CD14-positive monocyte (primary cell): ENCODE data around the gene YKT6. TPM values are rescaled to one million over a fixed set of nuclear protein-coding genes. Genes with fewer than 3 reads are reported as not detected.

ENCODE experiments used
- DNase-seq, 3 donors: peaks; one replicate each; pipeline ENCODE4 v3.0.0-alpha.2; 2011 to 2022
- H2AFZ ChIP-seq: 2 replicates; pipeline ENCODE4 v1.6.0; 2012; ENCODE audit warnings: mild to moderate bottlenecking, low read depth, low read length, inconsistent platforms; ENCODE audit not compliant: insufficient read depth, poor library complexity, severe bottlenecking
- H3K27ac ChIP-seq, 2 donors: 1 replicate in 1 of 2; 2 replicates in 1 of 2; pipeline ENCODE4 v1.5.1; 2012 to 2013; ENCODE audit warnings: low read length in 2 of 2, control low read depth in 1 of 2, inconsistent platforms in 1 of 2, low read depth in 1 of 2, mild to moderate bottlenecking in 1 of 2
- H3K27me3 ChIP-seq, 2 donors: one replicate each; pipeline versions ENCODE4 v1.6.0 to v1.6.1; 2011 to 2013; ENCODE audit warnings: low read length in 2 of 2; ENCODE audit not compliant: control insufficient read depth in 2 of 2, insufficient read depth in 2 of 2
- H3K36me3 ChIP-seq, 2 donors: replicated peaks in 1 of 2; 1 replicate in 1 of 2; 2 replicates in 1 of 2; pipeline versions ENCODE4 v1.5.1 to v1.6.1; 2012 to 2013; ENCODE audit warnings: low read length in 2 of 2, control low read depth in 1 of 2, inconsistent platforms in 1 of 2, mild to moderate bottlenecking in 1 of 2; ENCODE audit not compliant: insufficient read depth in 2 of 2, control insufficient read depth in 1 of 2
- H3K4me1 ChIP-seq, 2 donors: 1 replicate in 1 of 2; 2 replicates in 1 of 2; pipeline versions ENCODE4 v1.5.1 to v1.6.1; 2012 to 2013; ENCODE audit warnings: low read length in 2 of 2, control low read depth in 1 of 2, inconsistent platforms in 1 of 2, mild to moderate bottlenecking in 1 of 2, moderate library complexity in 1 of 2; ENCODE audit not compliant: insufficient read depth in 2 of 2, control insufficient read depth in 1 of 2
- H3K4me2 ChIP-seq: replicated peaks from 2 replicates; pipeline ENCODE3; 2012; ENCODE audit warnings: low read length, moderate library complexity, mild to moderate bottlenecking; ENCODE audit not compliant: poor library complexity, severe bottlenecking; ENCODE audit errors: extremely low read depth
- H3K4me3 ChIP-seq, 3 experiments: fragments of 200-600 bp in 1 of 3; sonication (generic) in 1 of 3; replicated peaks in 1 of 3; 1 replicate in 2 of 3; 2 replicates in 1 of 3; pipeline ENCODE4 v1.5.1; 2011 to 2013; ENCODE audit warnings: low read length in 3 of 3, mild to moderate bottlenecking in 3 of 3, control low read depth in 2 of 3, low read depth in 2 of 3, inconsistent platforms in 1 of 3, moderate library complexity in 1 of 3
- H3K79me2 ChIP-seq: 2 replicates; pipeline ENCODE4 v1.6.0; 2012; ENCODE audit warnings: mild to moderate bottlenecking, control low read depth, inconsistent platforms, low read length, moderate library complexity; ENCODE audit not compliant: insufficient read depth
- H3K9ac ChIP-seq: 2 replicates; pipeline ENCODE4 v1.6.0; 2017; ENCODE audit warnings: low read length, mild to moderate bottlenecking; ENCODE audit not compliant: insufficient read depth, poor library complexity, severe bottlenecking
- H3K9me3 ChIP-seq, 2 donors: replicated peaks in 1 of 2; 1 replicate in 1 of 2; 2 replicates in 1 of 2; pipeline versions ENCODE4 v1.5.1 to v1.6.1; 2012 to 2013; ENCODE audit warnings: low read length in 2 of 2, control low read depth in 1 of 2; ENCODE audit not compliant: control insufficient read depth in 1 of 2, insufficient read depth in 1 of 2
- H4K20me1 ChIP-seq: 2 replicates; pipeline ENCODE4 v1.6.0; 2012; ENCODE audit warnings: mild to moderate bottlenecking, low read length, control low read depth, moderate library complexity; ENCODE audit not compliant: insufficient read depth
- H3K27ac Mint-ChIP-seq, 7 donors: one replicate each; pipeline ENCODE4 v1.8.0; 2020; ENCODE audit warnings: mild to moderate bottlenecking in 7 of 7, mixed read lengths in 7 of 7, moderate library complexity in 6 of 7, inconsistent platforms in 2 of 7
- H3K27me3 Mint-ChIP-seq, 3 donors: one replicate each; pipeline ENCODE4 v1.8.0; 2021 to 2022; ENCODE audit warnings: low read depth in 3 of 3, mild to moderate bottlenecking in 3 of 3, mixed read lengths in 3 of 3, moderate library complexity in 3 of 3, inconsistent platforms in 1 of 3
- H3K36me3 Mint-ChIP-seq, 2 donors: one replicate each; pipeline ENCODE4 v1.8.0; 2020; ENCODE audit warnings: mixed read lengths in 2 of 2, inconsistent platforms in 1 of 2, mild to moderate bottlenecking in 1 of 2
- H3K4me1 Mint-ChIP-seq: one replicate; pipeline ENCODE4 v1.8.0; 2020; ENCODE audit warnings: mild to moderate bottlenecking, mixed read lengths
- H3K4me3 Mint-ChIP-seq, 2 donors: one replicate each; pipeline ENCODE4 v1.8.0; 2020; ENCODE audit warnings: mild to moderate bottlenecking in 2 of 2, mixed read lengths in 2 of 2, moderate library complexity in 1 of 2
- H3K9me3 Mint-ChIP-seq, 7 donors: one replicate each; pipeline ENCODE4 v1.8.0; 2020 to 2022; ENCODE audit warnings: mixed read lengths in 7 of 7, mild to moderate bottlenecking in 6 of 7, moderate library complexity in 6 of 7, inconsistent platforms in 2 of 7
- WGBS: methylation state at CpG from one replicate; pipeline ENCODE4 v1.1.5; 2013; ENCODE audit warnings: missing lambda C conversion rate; ENCODE audit not compliant: insufficient coverage; 5-methylcytosine and 5-hydroxymethylcytosine counted together
- intact Hi-C, 2 donors: fragments of 100-400 bp; cut with micrococcal nuclease; formaldehyde crosslinking; loops; one replicate each; pipeline versions ENCODE4 v1.15.0 to v1.15.1; 2023
- polyA plus RNA-seq, 3 donors: library from polyadenylated mRNA; depleted of rRNA in 1 of 3; unstranded in 2 of 3; stranded (reverse) in 1 of 3; fragments of 300-500 nt in 2 of 3; fragments of >200 nt in 1 of 3; fragmentation: Illumina TruSeq in 2 of 3; gene quantifications; 1 replicate in 2 of 3; 2 replicates in 1 of 3; pipeline ENCODE4 v1.2.3, GENCODE V29; 2012 to 2021
- TF ChIP-seq, protein P1 (sequence below): fragments of 200-600 bp; IDR thresholded peaks from one replicate; pipeline ENCODE4 v1.8.0; 2022; ENCODE audit warnings: antibody characterized with exemption, mild to moderate bottlenecking

The YKT6 gene
- polyA plus RNA-seq, 3 donors: 26.4 to 45.7 (median 35.2) TPM

DNA sequence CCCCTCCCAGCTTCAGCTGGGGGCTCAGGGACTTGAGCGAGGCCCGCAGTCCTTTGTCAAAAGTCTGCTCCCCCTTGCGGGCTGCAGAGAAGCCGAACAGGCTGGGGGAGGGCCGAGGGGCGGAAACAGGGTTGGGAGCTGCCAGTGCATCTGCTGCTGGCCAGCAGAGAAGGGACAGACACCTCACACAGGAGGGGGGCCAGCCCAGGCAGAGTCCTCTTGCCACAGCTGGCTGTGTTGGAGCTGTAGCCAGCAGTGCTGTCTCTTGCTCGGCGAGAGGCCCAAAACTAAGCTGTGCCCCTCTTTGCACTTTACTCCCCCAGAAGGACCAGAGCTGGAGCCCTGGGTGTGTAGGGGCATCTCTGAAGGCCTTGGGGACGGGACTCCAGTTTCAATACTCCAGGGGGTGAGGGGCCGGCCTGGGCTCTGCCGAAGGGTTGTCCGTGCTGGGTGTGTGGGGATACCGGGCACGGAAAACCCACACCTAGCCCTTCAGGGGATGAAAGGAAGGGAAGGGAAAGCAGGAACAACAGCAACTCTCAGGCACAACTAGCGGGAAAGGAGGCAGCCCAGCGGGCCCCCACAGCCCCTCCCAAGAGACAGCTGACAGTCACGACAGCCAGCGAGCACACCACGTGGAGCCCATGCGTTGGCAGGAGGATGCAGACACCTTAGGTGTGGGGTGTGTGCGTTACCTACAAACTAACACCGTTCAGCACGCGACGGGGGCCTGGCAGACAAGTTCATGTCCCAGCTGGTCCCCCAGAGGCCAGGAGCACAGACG is 17.8 kb downstream of the YKT6 start:
- Histone ChIP-seq H3K9ac (no peak overlapping the region), H3K9me3 (no peaks in the 10 kb centered on the region), H2AFZ (no peak overlapping the region), H4K20me1 (no peaks in the 10 kb centered on the region), H3K27me3 (no peaks in the 10 kb centered on the region), H3K4me1 (no peaks in the 10 kb centered on the region), H3K27ac (no peak overlapping the region), H3K4me3 (no peak overlapping the region), H3K36me3 (peaks cover 4 to 12% of the 10 kb centered on the region in 2 donors), H3K4me2 (no peak overlapping the region), H3K79me2 (no peaks in the 10 kb centered on the region)
- Mint-ChIP-seq H3K4me1 (peaks cover 5% of the 10 kb centered on the region), H3K9me3 (peaks cover 0 to 1% (median 0%) of the 10 kb centered on the region in 7 donors), H3K4me3 (no peak overlapping the region), H3K36me3 (peaks cover 7 to 11% of the 10 kb centered on the region in 2 donors), H3K27ac (no peak overlapping the region), H3K27me3 (peaks cover 0 to 5% (median 2%) of the 10 kb centered on the region in 3 donors)
- intact Hi-C loops: no loop called here
- WGBS: 88% methylated on average over 10 of the region's 26 CpGs
- TF ChIP-seq, protein P1, sequence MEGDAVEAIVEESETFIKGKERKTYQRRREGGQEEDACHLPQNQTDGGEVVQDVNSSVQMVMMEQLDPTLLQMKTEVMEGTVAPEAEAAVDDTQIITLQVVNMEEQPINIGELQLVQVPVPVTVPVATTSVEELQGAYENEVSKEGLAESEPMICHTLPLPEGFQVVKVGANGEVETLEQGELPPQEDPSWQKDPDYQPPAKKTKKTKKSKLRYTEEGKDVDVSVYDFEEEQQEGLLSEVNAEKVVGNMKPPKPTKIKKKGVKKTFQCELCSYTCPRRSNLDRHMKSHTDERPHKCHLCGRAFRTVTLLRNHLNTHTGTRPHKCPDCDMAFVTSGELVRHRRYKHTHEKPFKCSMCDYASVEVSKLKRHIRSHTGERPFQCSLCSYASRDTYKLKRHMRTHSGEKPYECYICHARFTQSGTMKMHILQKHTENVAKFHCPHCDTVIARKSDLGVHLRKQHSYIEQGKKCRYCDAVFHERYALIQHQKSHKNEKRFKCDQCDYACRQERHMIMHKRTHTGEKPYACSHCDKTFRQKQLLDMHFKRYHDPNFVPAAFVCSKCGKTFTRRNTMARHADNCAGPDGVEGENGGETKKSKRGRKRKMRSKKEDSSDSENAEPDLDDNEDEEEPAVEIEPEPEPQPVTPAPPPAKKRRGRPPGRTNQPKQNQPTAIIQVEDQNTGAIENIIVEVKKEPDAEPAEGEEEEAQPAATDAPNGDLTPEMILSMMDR: no peak
- no peak for DNase-seq

DNA sequence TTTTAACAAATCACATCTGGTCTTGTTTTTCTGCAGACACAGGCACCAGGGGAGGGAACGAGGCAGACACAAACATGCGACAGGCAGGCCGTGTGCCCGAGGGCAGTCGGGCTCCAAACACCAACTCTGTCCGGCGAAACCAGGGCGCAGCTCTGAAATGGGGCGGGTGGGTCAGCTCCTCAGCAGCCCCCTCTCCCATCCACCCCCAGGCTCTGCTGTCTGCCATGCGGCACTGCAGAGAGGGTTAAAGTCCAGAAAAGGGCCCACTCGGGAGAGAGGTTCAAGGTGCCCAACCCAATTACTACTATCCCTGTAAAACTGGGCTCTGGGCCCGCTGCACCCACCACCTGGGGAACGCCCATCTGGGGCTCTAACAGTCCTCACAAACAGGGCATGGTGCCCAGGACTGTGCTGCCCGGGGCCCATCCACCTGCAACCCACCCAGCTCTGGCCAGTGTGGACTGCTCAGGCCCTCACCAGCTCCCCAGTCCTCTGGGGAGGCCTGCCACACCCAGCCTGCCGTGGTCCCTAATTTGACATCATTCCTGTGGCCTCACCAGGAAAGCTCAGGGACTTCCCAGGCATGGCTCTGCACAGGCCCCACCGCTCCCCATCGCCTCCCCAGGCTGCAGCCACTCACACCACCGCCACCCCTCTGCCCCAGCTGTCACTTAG is 18.7 kb downstream of the YKT6 start:
- WGBS: 90% methylated on average over 12 of the region's 18 CpGs
- TF ChIP-seq, protein P1: no peak
- no peaks in the 10 kb centered on the region for H3K79me2 ChIP-seq

More for the DNA sequence above, 18.7 kb downstream of the YKT6 start:
- H3K4me1 Mint-ChIP-seq: no peaks in the 10 kb centered on the region
- H3K9me3 ChIP-seq: no peaks in the 10 kb centered on the region
- H3K27ac Mint-ChIP-seq: no peak overlapping the region
- peaks cover 2% of the 10 kb centered on the region in 2 donors for H3K36me3 Mint-ChIP-seq
- peaks cover 0 to 5% (median 2%) of the 10 kb centered on the region in 3 donors for H3K27me3 Mint-ChIP-seq
- H3K27me3 ChIP-seq: no peaks in the 10 kb centered on the region
- H3K36me3 ChIP-seq: peaks cover 2 to 3% of the 10 kb centered on the region in 2 donors
- no peak overlapping the region for H3K27ac ChIP-seq
- H3K4me3 Mint-ChIP-seq: no peak overlapping the region
- H3K4me3 ChIP-seq: no peak overlapping the region
- no peak overlapping the region for H3K4me2 ChIP-seq
- H3K9ac ChIP-seq: no peak overlapping the region
- no peaks in the 10 kb centered on the region for H3K4me1 ChIP-seq
- intact Hi-C loops: no loop called here
- peaks cover 0 to 1% (median 0%) of the 10 kb centered on the region in 7 donors for H3K9me3 Mint-ChIP-seq
- H4K20me1 ChIP-seq: no peaks in the 10 kb centered on the region
- DNase-seq: no peak
- no peak overlapping the region for H2AFZ ChIP-seq
